GM21515 (cell line): ENCODE data around the gene JKAMP.

Source experiments
- ATAC-seq: cut with Tn5 transposase; IDR thresholded peaks from one replicate; pipeline ENCODE4 v1.9.1; 2021; ENCODE audit not compliant: unreplicated experiment

The JKAMP gene

DNA sequence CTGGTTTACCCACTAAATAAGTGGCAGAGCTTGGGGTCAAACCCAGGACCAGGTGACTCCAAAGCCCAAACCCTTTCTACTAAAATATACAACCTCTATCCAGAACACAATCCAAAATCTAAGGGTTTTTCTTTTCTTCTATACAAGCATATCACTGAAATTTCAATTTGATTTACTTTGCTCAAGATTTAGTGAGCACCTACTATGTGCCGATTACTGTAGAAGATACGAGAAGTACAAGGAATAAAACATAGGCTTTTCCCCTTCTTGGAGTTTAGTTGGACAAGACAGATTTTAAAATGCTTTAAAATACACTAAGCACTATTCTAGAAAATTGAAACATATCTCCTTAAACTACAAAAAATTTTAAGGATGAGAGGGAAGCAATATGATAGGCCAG lies 2.9 kb upstream of the JKAMP start:
- ATAC-seq: no peak

DNA sequence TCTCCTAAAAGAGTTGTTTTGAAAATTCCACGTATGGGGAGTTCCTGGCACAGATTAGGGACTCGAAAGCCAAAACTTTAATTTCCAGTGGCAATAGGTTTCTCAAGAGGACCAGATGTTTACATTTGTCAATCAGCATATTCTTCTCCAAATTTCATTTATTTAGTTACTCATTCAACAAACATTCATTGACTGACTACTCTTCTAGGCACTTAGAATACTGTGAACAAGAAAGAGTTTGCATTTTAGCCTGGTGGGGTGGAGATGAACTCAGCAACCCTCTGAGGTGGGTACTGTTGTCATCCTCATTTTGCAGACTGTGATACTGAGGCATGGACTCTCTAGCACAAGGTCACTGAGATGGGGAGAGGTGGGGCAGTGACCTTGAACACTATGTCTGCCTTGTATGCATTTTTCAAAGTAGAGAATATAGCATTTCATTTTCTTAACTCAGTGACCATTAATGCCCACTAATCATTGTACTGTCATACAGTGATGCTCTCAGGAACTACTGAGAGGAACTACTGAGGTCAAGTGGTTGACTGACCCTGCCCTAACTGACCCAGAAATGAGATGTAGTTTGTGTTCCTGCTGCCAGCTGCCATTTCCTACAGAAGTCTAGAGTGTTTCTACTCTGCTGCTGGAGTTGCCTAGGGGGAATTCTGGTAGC lies 2.3 kb upstream of the JKAMP start:
- no peak for ATAC-seq

DNA sequence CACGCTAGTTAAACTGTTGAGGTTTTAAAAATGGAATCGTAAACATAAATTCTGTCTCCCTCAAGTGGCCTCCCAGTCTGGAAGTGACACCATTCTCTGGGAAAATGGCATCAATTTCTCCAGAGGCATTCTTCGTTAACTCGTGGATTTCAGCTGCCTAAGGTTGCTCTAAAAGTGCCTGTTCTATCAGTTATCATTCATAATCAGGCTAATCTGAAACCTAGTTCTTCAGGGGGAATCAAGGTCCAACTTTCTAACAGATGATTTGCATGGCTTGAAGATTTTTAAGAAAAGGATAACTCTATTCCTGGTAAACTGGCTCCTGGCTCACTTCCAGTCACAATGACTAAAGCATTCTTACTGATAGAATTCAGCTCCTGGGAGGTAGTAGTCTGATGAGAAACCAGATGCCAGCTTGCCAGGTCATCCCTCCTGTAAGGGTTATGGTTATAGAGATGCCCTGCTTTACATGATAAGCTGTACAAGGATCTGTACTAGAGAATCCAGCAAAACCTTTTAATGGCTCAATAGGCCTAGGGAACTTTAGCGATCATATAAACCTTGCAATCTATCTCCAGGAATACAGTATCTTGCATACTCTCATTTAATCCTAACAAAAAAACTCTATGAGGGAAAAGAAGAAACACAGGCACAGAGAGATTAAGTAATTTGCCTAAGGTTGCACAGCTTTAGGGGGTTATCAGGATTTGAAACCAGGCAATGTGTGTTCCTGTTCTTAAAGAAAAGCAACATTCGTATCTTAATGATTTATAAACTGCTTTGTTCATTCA lies 1.6 kb upstream of the JKAMP start:
- no peak for ATAC-seq

DNA sequence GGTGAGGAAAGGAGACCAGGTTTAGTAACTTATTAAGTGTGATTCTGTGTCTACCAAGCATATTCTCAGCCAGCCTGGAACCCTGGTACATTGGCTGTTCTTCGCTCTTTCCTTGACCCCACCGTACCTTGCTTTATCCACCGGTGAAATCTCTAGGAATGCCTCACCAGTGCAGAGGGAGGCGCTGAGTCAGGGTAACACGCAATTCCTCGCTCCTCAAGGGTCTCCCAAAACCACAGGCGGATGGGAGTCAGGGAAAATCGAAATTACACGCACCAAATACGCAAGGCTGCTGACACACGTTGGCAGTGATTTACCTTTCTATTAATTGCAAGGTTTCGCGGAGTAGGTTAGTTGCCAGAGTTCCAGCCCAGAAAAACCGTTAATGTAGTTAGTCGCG lies 954 bp upstream of the JKAMP start:
- no peak for ATAC-seq

DNA sequence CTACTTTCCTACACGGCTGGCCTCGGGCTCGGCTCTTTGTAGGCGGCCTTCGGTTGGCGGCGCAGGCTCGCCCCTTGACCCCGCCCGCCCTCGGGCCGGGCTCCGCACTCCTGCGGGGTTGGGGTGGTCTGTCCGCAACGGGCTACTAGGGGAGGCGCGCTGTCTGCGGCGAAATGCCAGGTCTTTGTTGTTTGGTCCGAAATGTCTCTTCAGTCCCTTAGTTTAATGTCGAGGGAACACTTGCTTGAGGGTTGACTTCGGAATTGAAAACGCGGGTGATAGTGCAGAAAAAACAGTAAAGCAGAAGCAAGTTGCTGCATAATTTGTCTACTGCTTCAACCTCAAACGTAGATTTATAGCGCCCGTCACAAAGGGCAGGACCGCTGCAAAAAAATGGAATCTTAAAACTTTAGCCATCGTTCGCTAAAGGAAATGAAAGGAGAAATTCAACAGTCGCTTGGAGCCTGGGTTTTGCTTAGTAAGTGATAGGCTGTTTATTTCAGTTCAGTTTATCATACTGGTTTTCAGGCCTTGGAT lies 390 bp downstream of the JKAMP start:
- ATAC-seq: peak; percentile 51

DNA sequence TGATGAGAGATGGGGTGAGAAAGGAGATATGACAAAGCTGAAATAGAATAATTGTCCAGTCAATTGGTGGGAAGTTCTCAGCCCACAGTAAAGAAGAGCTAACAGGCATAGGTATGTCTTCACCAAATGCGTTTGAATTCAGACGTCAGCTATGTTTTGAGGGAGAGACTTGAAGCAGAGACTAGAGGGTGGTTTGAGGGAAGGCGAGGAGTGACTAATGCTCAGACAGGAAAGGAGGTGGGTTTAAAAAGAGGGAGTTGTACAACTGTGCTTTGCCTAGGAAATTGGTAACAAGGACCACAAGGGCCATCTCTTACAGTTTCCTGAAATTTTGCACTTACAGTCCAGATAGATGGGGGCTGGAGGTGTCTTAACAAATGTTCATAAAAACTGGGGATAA lies 6.4 kb downstream of the JKAMP start:
- no peak for ATAC-seq

DNA sequence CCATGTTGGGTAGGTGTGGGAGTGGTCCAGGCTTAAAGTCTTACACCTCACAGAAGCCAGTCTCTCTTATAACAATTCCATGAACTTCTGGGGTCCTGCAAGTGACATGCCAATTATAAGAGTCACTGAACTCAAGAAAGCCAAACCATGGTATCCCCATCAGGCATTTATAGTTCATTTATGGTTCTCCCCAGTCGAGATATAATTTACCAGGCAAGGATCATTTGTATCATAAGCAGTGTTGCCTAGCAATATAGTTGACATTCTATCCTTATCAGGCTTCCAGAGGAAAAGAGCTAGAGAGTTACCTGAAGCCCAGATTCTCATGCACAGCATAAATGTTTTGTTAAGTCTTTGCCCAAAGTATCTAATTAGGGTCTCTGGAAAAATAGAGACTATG lies 8.1 kb downstream of the JKAMP start:
- no peak for ATAC-seq

DNA sequence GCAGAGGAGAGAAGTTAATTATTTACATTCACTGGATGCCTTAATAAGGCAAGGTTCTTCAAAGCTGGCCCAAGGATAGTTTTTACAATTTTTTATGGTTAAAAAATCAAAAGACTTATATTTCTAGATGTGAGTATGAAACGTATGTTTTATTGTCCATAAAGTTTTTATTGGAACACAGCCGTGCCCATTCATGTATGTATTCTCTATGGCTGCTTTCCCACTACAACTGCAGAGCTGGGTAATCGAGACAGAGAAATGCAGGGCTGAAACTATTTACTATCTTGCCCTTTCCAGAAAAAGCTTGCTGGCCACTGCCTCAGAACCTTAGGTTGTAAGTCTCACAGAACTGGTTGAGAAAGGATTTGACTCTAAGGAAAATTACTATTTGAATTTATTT lies 16.4 kb downstream of the JKAMP start:
- no peak for ATAC-seq

DNA sequence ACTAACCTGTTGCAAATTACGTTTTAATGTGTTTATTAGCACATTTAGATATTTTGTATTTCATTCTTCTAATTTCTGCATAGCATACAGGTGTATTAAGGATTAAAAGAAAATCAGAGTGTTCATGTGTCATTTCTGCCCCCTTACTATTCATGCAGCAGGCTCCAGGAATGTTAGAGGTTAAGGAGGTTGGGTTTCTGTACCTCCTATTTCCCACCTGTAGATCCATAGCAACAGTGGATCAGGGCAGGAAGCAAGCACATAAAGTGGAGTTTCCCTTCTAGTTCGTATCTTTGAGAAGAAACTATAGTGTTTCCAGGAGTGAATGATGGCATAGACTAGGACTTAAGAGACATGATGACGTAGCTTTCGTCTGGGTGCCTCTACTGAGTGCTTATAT lies 18.9 kb downstream of the JKAMP start:
- ATAC-seq: no peak

DNA sequence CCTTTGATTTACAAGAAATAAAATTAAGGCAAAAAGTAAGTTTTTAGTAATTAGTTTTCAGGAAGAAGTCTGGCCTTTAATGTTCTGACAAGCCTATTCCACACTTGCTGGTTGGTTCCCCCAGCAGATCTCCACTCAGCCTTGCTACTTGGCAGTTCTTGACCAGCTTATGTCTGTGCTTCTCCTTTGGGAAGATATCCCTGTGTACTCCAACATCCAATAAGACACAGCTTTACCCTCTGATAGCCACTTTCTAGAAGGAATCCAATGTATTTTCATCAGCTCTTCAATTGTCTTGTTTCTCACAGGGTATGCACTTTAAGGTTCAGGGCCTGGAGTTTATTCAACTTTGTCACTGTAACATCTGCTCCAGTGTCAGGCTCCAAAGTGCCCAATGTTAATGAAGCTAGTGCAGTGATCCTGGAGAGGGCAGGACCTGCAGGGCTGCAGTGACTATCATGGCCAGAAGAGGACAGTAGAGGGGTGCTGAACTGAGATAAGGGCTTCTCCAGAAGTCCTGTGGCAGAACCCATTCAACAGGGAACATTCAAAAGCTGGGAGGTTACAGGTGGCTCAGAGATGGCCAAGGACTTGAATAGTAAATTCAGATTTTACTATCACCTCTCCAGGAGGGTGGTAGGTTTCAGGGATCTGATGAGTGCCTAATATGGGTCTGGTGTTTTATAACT lies 22.9 kb downstream of the JKAMP start:
- peak; percentile 88 for ATAC-seq

DNA sequence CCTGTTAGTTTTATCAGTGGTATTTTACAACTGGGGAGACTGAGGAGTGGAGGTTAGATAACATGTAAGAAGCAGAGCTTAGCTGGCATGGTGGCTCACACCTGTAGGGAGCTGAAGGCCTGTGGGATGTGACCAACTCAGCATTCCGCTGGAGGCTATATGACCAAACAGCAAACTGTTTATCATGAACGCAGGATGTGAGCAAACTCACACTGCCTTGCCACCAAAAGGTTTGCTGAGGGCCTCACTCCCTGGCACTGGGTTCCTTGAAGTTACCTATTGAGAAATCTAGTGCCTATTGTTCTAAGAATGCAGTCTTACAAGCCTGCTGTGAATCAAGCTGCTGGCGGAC lies 23.4 kb downstream of the JKAMP start:
- ATAC-seq: peak; percentile 17

DNA sequence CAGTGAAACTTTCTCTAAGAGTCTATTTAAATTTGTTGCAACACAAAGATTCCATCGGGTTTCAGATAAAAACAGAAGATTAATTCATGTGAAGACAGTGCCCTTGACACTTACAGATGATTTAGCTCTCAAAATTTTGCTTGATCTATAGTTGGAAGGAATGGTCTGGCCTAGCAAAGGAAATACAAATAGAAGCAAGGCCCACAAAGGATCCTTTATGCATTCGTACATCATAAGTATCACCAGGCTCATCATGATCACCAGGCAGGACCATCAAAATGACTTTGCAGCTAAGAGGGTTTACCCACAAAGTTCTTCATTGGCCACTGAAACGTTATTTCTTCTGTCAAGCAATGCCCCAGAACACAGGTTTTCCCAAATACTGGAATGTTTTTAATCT lies 24.8 kb downstream of the JKAMP start:
- no peak for ATAC-seq

DNA sequence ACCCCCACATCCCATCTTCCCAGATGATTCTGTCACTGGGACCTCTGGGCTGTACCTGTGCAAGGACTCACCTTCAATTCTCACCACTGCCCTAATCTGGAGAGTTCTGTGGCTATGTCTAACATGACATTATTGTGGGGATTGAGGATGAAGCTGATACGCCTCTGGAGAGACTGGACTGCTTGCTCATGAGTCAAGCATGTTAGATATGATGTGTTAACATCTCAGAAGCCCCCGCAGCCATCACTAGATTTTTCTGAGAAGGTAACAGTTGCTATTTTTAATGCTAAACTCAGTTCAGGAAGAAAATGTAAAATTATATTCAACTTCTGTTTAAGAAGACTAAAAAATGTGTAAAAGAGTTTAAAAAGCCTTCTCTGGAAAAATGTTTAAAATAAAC lies 25.7 kb downstream of the JKAMP start:
- ATAC-seq: no peak

DNA sequence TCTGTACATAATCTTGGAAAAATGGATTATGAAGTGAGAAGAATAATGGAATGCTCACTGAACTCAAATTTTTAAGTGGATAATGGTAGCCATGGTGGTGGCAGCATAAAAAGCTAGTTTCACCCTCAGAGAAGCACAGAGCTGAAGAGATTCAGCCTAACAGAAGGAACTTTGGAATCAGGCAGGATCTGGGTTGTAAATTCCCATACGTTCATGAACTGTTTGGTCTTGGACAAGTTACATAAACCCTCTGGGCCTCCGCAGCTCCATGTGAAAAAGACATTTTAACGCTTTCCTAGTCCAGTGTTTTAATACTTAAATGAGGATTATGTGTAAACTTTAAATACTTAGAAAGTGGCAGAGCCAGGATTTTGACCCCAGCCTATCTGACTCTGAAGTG lies 26.6 kb downstream of the JKAMP start:
- ATAC-seq: no peak

DNA sequence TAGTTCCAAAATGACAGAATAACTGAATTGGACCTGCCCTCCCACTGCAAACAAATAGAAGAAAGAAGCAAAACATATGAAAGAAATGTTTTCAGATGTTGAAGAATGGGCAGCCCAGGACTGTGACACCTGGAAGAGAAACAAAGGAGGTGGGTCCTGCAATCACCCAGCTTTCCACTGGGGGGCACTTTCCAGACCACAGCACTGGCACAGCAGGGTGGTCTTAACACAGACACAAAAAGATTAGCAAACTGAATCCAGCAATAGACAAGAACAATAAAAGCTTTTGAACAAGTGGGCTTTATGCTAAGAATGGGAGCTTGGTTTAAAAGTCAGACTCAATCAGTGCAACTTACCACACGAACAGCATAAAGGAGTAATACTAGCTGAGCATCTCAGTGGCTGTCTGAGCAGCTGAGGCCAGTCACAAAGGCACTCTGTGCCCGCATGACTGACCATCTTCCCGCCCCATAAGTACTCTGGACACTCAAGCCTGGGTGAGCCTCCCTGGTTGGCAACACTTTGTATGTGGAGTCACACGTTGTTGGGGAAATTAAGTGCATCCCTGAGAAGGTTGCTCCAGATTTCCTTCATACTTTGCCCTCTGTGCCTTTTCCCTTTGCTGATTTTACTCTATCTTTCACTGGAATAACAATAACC lies 27.7 kb downstream of the JKAMP start:
- ATAC-seq: no peak

DNA sequence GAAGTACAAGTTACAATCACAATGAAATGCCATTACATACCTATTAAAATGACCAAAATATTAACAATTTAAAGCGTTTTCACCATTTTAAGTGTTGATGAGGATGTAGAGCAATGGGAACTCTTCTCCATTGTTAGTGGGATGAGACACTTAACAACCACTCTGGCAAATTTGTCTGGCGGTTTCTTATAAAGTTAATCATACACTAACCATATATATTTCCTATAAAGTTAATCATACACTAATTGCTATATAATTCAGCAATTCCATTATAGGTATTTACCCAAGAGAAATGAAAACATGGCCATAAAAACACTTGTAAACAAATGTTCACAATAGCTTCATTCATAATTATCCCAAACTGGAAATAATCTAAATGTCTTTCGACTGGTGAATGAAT lies 35.9 kb downstream of the JKAMP start:
- ATAC-seq: no peak

DNA sequence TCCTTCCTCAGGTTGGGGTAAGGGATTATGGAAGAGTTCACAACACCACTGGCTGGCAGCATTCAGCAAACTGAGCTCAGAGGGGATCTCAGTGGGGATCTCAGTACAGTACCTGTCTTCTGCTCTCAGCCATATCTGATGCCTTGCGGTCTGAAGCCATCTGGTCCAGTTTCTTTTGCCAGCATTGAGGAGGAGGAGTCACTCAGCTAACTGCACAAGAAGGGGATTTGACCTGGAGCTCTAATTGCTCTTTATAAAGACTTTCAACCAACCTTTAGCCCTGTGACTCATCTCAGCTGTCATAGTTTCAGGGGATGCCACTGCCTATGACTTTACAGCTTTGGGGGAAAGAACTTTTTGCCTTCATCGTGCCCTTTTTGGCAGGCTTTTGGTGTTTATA lies 44.9 kb downstream of the JKAMP start:
- no peak for ATAC-seq

DNA sequence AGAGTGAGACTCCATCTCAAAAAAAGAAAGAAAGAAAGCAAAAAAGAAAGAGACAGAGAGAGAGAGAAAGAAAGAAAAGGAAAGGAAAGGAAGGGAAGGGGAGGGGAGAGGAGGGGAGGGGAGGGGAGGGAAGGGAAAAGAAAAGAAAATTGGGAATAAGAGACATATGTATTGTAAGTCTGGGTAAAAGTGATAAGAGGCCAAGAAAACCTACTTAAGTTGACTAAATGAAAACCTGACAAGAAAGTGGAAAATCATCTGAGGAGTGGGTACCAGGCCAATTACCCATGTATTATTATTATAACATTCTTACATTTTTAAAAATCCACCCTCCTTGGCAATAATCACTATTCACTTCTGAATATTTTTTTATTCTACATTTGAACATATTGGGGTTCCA lies 46.0 kb downstream of the JKAMP start:
- no peak for ATAC-seq

DNA sequence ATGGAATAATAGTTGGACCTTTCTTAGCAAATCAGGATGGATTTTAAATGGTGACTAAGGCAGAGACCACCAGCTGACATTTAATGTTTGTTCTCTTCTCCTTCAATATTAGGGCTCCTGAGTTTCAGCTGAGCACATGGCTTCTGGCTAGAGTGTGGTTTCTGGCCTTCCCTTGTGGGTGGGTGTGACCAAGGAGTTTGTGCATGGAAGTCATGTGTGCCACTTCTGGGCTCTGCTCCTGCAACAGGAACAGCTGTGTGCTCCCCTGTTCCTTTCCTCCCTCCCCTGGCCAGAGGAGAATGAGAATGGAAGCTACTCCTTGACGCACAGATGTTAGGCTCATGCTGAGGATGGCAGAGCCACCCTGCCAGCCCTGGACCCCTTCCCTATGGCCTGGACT lies 48.1 kb downstream of the JKAMP start:
- ATAC-seq: no peak

DNA sequence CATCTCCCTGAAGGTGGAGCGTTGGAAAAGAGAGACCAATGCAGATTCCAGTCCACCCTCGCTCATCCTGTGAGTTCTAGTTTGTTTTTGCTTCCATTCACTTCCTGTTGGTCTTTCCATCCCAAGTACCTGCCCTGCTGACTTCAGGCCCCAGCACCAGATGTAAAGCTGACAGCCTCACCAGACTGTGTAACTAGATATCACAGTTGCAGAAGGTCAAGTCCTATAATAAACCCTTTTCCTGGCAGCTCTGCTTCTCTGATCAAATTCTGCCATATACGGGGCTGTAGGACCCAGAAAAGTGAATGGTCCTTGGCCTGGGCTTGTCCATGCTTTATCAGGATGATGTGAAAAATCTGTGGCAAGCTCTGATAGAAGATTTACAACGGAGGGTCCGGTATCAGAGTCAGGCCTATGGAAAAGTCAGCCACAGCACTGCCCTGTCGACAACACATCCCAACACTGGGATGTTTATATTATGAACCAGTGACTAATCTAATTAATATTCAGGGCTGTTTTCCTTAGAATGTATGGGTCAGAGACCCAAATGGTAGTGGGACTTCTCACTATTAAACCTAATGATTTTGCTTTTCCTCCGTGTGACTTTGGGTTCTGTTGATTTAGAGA lies 50.2 kb downstream of the JKAMP start:
- no peak for ATAC-seq

DNA sequence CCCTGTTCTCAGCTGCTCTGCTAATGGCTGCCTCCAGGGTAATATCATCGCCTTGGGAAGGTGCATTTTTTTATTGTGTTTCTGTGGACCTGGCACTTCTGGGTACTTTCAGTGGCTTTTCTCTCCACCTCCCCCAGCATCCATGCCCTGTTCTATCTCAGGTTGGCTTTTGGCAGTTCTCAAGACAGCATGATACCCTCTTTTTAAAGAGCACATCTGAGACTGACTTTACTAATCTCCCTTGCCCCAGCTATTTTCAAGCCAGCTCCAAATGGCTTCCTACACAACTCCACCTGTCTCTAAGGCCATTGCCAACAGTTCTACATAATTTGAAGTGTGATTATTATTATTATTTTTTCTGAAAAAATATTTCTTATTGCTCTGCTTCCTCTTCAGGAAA lies 53.2 kb downstream of the JKAMP start:
- ATAC-seq: no peak
